ENCODE data around the gene TEKT3. TPM values are rescaled to one million over a fixed set of nuclear protein-coding genes. Genes with fewer than 3 reads are reported as not detected.

TEKT3 gene
- total and polyA plus RNA-seq, 9 of the 15 experiments (the other 6 are each of a cell fraction or from before 2014, with no cell fraction given): not detected

DNA sequence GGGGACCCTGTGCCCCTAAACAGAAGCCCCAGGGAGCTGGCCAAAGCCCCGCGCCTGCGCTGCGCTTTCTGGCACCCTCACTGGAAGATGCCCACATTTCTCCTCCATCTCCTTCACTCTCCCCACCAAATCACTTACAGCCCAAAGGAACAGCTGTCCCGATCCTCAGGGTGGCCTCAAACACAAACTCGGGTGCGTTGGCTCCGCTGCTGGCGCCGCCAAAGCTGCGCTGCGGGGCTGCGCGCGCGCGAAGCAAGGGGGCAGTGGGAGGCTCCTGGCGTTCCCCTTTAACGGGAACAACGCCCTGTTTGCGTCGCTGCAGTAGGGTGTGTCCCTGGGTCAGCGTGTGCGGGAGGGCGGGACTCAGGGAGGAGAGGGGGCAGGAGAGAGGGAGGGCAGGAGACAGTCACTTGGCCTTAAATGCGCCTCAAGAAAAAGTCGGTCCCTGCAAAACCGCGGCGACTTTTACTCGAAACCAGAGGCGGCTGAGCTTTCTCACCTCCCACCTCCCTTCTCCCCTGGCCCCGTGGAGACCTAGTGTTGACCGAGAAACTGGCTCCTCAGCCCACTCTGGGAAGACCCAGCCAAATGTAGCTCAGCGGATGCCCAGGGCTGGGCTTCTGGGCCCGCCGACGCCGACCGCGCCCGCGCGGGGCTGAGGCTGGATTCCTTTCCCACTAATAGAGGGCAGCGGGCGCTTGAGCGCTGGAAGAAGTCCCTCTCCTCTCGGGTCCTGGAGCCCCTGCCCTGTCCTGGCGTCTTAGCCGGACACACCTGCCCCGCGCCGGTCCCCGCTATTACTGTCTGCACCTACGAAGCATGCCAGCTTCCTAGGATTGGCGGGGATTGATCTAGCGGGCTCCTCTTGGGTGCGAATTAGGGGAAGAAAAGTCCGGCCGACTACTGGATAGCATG lies 78.8 kb downstream of the TEKT3 start (continued):
- TF ChIP-seq ZNF584 (CRISPR knock-in tag; IDR thresholded peaks at IDR 0.05; ENCODE audit: low read depth) (no peak), WHSC1 (IDR thresholded peaks at IDR 0.05; ENCODE audit: low read length) (no peak), ZNF311 (CRISPR knock-in tag; IDR thresholded peaks at IDR 0.05) (no peak), HNRNPLL (IDR thresholded peaks at IDR 0.05; ENCODE audit: low read depth, low read length, poor library complexity, severe bottlenecking) (peak; percentile 87), HDAC6 (IDR thresholded peaks at IDR 0.05; ENCODE audit: low read depth, low read length) (0 out of 2 replicates have a peak, but pooled peaks have one; percentile 70), ZNF140 (CRISPR knock-in tag; IDR thresholded peaks at IDR 0.05) (no peak), ZBED1 (IDR thresholded peaks at IDR 0.05) (no peak), SMAD1 (IDR thresholded peaks at IDR 0.05; ENCODE audit: low read depth, low read length, partially characterized antibody) (no peak), NCOA6 (IDR thresholded peaks at IDR 0.05) (no peak), ZFX (CRISPR knock-in tag; IDR thresholded peaks at IDR 0.05) (peak; percentile 49), NR2F6 (CRISPR knock-in tag; IDR thresholded peaks at IDR 0.05) (no peak), GATAD2A (IDR thresholded peaks at IDR 0.05) (no peak), POLR3G (IDR thresholded peaks at IDR 0.05; ENCODE audit: extremely low read depth, insufficient read length, insufficient replicate concordance) (no peak), MAFG (tag; conservative IDR thresholded peaks at IDR 0.05) (no peak), DPF2 (IDR thresholded peaks at IDR 0.05) (no peak), ZNF384 (IDR thresholded peaks at IDR 0.05; ENCODE audit: low read depth, low read length) (no peak), TAF15 (IDR thresholded peaks at IDR 0.05; ENCODE audit: low read depth, low read length) (no peak), ZNF239 (CRISPR knock-in tag; IDR thresholded peaks at IDR 0.05) (no peak), NRF1 (conservative IDR thresholded peaks at IDR 0.05 in 1 of 2, IDR thresholded peaks at IDR 0.05 in 1 of 2) (peak; percentile 89 to 91), L3MBTL2 (IDR thresholded peaks at IDR 0.05) (0 out of 2 replicates have a peak, but pooled peaks have one; percentile 41), ERF (CRISPR knock-in tag; IDR thresholded peaks at IDR 0.05) (no peak), DACH1 (IDR thresholded peaks at IDR 0.05; ENCODE audit: partially characterized antibody) (no peak), ZNF699 (CRISPR knock-in tag; IDR thresholded peaks at IDR 0.05; ENCODE audit: insufficient replicate concordance) (no peak), NFIC (IDR thresholded peaks at IDR 0.05) (no peak), CAMTA2 (CRISPR knock-in tag; conservative IDR thresholded peaks at IDR 0.05) (no peak), KAT2B (IDR thresholded peaks at IDR 0.05; ENCODE audit: low read depth, low read length) (no peak)
- TF ChIP-seq, protein P1, sequence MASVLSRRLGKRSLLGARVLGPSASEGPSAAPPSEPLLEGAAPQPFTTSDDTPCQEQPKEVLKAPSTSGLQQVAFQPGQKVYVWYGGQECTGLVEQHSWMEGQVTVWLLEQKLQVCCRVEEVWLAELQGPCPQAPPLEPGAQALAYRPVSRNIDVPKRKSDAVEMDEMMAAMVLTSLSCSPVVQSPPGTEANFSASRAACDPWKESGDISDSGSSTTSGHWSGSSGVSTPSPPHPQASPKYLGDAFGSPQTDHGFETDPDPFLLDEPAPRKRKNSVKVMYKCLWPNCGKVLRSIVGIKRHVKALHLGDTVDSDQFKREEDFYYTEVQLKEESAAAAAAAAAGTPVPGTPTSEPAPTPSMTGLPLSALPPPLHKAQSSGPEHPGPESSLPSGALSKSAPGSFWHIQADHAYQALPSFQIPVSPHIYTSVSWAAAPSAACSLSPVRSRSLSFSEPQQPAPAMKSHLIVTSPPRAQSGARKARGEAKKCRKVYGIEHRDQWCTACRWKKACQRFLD (CRISPR knock-in tag; IDR thresholded peaks at IDR 0.05): no peak
- TF ChIP-seq, protein P2, sequence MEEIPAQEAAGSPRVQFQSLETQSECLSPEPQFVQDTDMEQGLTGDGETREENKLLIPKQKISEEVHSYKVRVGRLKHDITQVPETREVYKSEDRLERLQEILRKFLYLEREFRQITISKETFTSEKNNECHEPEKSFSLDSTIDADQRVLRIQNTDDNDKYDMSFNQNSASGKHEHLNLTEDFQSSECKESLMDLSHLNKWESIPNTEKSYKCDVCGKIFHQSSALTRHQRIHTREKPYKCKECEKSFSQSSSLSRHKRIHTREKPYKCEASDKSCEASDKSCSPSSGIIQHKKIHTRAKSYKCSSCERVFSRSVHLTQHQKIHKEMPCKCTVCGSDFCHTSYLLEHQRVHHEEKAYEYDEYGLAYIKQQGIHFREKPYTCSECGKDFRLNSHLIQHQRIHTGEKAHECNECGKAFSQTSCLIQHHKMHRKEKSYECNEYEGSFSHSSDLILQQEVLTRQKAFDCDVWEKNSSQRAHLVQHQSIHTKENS (CRISPR knock-in tag; IDR thresholded peaks at IDR 0.05): no peak

Measured in K562 (cell line).